K562 (cell line): Measurements from ENCODE around the gene RPL26. TPM values are rescaled to one million over a fixed set of nuclear protein-coding genes. Genes with fewer than 3 reads are reported as not detected.

Source experiments
- ATAC-seq: fragments of 200-7000 bp; cut with Tn5 transposase; 3 replicates; pipeline ENCODE4 v1.9.1; 2020; ENCODE audit warnings: moderate library complexity
- BruUV-seq: library from RNA; stranded (reverse); fragments of 400-500 nt; replicated peaks from 2 replicates; lab custom pipeline; 2021; lab: Mats Ljungman, UMichigan
- CTCF ChIA-PET: fragments of 300-600 bp; formaldehyde crosslinking; extraction: SDS; loops from one replicate; lab custom pipeline; 2021; ENCODE audit warnings: low intra/inter-chr PET ratio; lab: Yijun Ruan, JAX
- POLR2A ChIA-PET: fragments of 300-600, 350-650 bp; sonication (Branson Sonifier 250); formaldehyde crosslinking; extraction: SDS; loops from one replicate; lab custom pipeline; 2021; ENCODE audit warnings: antibody characterized with exemption, inconsistent platforms; lab: Yijun Ruan, JAX
- DNase-seq, 4 experiments: peaks; one replicate each; pipeline versions ENCODE4 v3.0.0 to v3.0.0-alpha.2; 2011 to 2018; ENCODE audit warnings: low spot score in 3 of 4, mixed read lengths in 3 of 4; ENCODE audit errors: extremely low read depth in 1 of 4
- FAIRE-seq: peaks from 2 replicates; lab custom pipeline; 2011; peaks lifted over from hg19 to GRCh38; lab: Jason Lieb, UNC
- H2AFZ ChIP-seq: 2 replicates; pipeline ENCODE4 v1.6.0; 2011; ENCODE audit warnings: low read depth, low read length, control low read depth, inconsistent platforms
- H3K27ac ChIP-seq: fragments of 200-600 bp; 3 replicates; pipeline ENCODE4 v1.8.0; 2011; ENCODE audit warnings: low read depth, mild to moderate bottlenecking, control low read depth, inconsistent platforms, low read length, moderate library complexity, mixed read lengths; ENCODE audit errors: extremely low read depth
- H3K27me3 ChIP-seq, 2 experiments: fragments of 300-600 bp in 1 of 2; 2 replicates in 1 of 2; 3 replicates in 1 of 2; pipeline versions ENCODE4 v1.6.0 to v1.8.0; 2011; ENCODE audit warnings: inconsistent platforms in 2 of 2, low read length in 2 of 2, mild to moderate bottlenecking in 1 of 2, mixed read lengths in 1 of 2, moderate library complexity in 1 of 2; ENCODE audit not compliant: control insufficient read depth in 2 of 2, insufficient read depth in 2 of 2
- H3K36me3 ChIP-seq: fragments of 300-600 bp; 3 replicates; pipeline ENCODE4 v1.8.0; 2011; ENCODE audit warnings: mild to moderate bottlenecking, low read length, inconsistent platforms; ENCODE audit not compliant: control insufficient read depth, insufficient read depth
- H3K4me1 ChIP-seq, 2 experiments: fragments of 200-600 bp in 1 of 2; replicated peaks in 1 of 2; 2 replicates in 1 of 2; 3 replicates in 1 of 2; pipeline versions ENCODE4 v1.5.1 to v1.8.0; 2011; ENCODE audit warnings: inconsistent platforms in 2 of 2, low read length in 2 of 2, mild to moderate bottlenecking in 1 of 2, mixed read lengths in 1 of 2, moderate library complexity in 1 of 2; ENCODE audit not compliant: control insufficient read depth in 2 of 2, insufficient read depth in 2 of 2
- H3K4me2 ChIP-seq: 2 replicates; pipeline ENCODE4 v1.6.1; 2011; ENCODE audit warnings: low read length, control low read depth, inconsistent platforms, mixed read lengths; ENCODE audit not compliant: insufficient read depth
- H3K4me3 ChIP-seq: fragments of 200-600 bp; sonication (generic), shearing (Covaris generic); 2 replicates; pipeline ENCODE4 v1.5.1; 2016; ENCODE audit warnings: control low read depth, inconsistent platforms
- H3K79me2 ChIP-seq: fragments of 200-600 bp; 3 replicates; pipeline ENCODE4 v1.8.0; 2011; ENCODE audit warnings: low read length, inconsistent platforms; ENCODE audit not compliant: control insufficient read depth, insufficient read depth
- H3K9ac ChIP-seq, 2 experiments: 2 replicates each; pipeline versions ENCODE4 v1.6.0 to v1.6.1; 2011; ENCODE audit warnings: low read depth in 2 of 2, low read length in 2 of 2, control low read depth in 1 of 2, inconsistent platforms in 1 of 2, mild to moderate bottlenecking in 1 of 2, mixed read lengths in 1 of 2; ENCODE audit not compliant: insufficient read depth in 1 of 2
- H3K9me1 ChIP-seq: one replicate; pipeline ENCODE4 v1.6.0; 2011; ENCODE audit warnings: inconsistent platforms, mild to moderate bottlenecking, low read length, moderate library complexity; ENCODE audit not compliant: control insufficient read depth, insufficient read depth
- H3K9me3 ChIP-seq: replicated peaks from 2 replicates; pipeline ENCODE4 v1.5.1; 2011; ENCODE audit warnings: low read depth, low read length, inconsistent platforms; ENCODE audit not compliant: control insufficient read depth, insufficient read depth
- H4K20me1 ChIP-seq: replicated peaks from 2 replicates; pipeline ENCODE4 v1.6.1; 2011; ENCODE audit warnings: low read length, inconsistent platforms, mixed read lengths; ENCODE audit not compliant: control insufficient read depth, insufficient read depth
- ETV6 ChIP-seq, 3 experiments: fragments of 150-350 bp in 1 of 3; sonication (generic) in 1 of 3; formaldehyde crosslinking in 1 of 3; IDR thresholded peaks; 2 replicates each; pipeline versions ENCODE4 v1.6.1 to v1.8.0; 2014 to 2022; ENCODE audit warnings: borderline replicate concordance in 2 of 3, low read depth in 2 of 3, antibody characterized with exemption in 1 of 3, low read length in 1 of 3, mild to moderate bottlenecking in 1 of 3, missing genetic modification reagents in 1 of 3
- ZNF512 ChIP-seq: IDR thresholded peaks from 2 replicates; pipeline ENCODE4 v1.6.1; 2016; ENCODE audit warnings: missing genetic modification characterization, missing compliant biosample characterization
- ZSCAN29 ChIP-seq: fragments of 450-650 bp; IDR thresholded peaks from 2 replicates; pipeline ENCODE4 v1.6.1; 2017
- WGBS: fragments of 100-300 bp; shearing (Covaris generic); methylation state at CpG from one replicate; pipeline ENCODE4 v1.1.6; 2016; ENCODE audit warnings: low coverage, mixed read lengths; ENCODE audit not compliant: insufficient coverage; ENCODE audit errors: missing lambda C conversion rate; 5-methylcytosine and 5-hydroxymethylcytosine counted together
- in situ Hi-C: fragments of 300-500 bp; cut with MboI; formaldehyde crosslinking; loops from 4 replicates; pipeline ENCODE4 v1.15.0; 2018; ENCODE audit warnings: inconsistent platforms, mixed read lengths
- intact Hi-C: fragments of 100-400 bp; cut with micrococcal nuclease; formaldehyde crosslinking; loops from 2 replicates; pipeline ENCODE4 v1.14.2; 2022
- polyA plus RNA-seq, 8 experiments: library from polyadenylated mRNA; depleted of rRNA in 4 of 8; stranded (reverse) in 5 of 8; unstranded in 3 of 8; fragments of >200 nt; fragmentation: Nextera tagmentation in 2 of 8; fragmentation: Illumina TruSeq in 1 of 8; extraction: Ambion mirVana in 2 of 8; extraction: Trizol in 1 of 8; gene quantifications; 2 replicates each; pipeline versions ENCODE4 v1.2.1 to v1.2.3, GENCODE V29; 2011 to 2014; ENCODE audit warnings: inconsistent platforms in 1 of 8, missing spikeins in 1 of 8
- total RNA-seq, 7 experiments: library from RNA; depleted of rRNA in 6 of 7; stranded (reverse); fragments of >200 nt in 6 of 7; fragmentation: Illumina TruSeq in 2 of 7; extraction: Trizol in 2 of 7; gene quantifications; 2 replicates each; pipeline versions ENCODE4 v1.2.1 to v1.2.3, GENCODE V29; 2011 to 2021; ENCODE audit warnings: low replicate concordance in 1 of 7

Gene RPL26
- total and polyA plus RNA-seq, 9 of the 15 experiments (the other 6 are each of a cell fraction or from before 2014, with no cell fraction given) = 1,474 to 4,074 (median 2,904) TPM

- POLR2A ChIA-PET = interaction anchor here (1.1 to 1.7 kb wide), 2 partner anchors 12 to 17 kb away, joined by 3 to 5 read pairs; partner anchors contain the start of gene NDEL1
- intact Hi-C loops = loop anchor here (10.0 kb wide), 1 partner anchor 326 kb away; the partner anchor contains the start of gene CCDC42
- WGBS = 29% methylated on average over 1 of the region's 1 CpG
- in situ Hi-C loops = no loop called here
- Histone ChIP-seq H3K36me3 (no peaks in the 10 kb centered on the region), H3K9me1 (no peaks in the 10 kb centered on the region), H3K27ac (no peak overlapping the region), H3K4me3 (no peak overlapping the region), H4K20me1 (no peaks in the 10 kb centered on the region), H3K4me2 (no peak overlapping the region), H3K9ac (no peak overlapping the region), H2AFZ (no peak overlapping the region), H3K79me2 (no peaks in the 10 kb centered on the region)
- CTCF ChIA-PET = no interaction called here
- ATAC-seq = no peak
- no TSS peak for BruUV-seq
- FAIRE-seq = no peak
- TF ChIP-seq ZSCAN29 = no peak
- TF ChIP-seq ZNF512 (tag) = peak; percentile 96
- no peak for TF ChIP-seq ETV6 (IDR thresholded peaks at IDR 0.05; ENCODE audit: borderline replicate concordance in 1 of 2, low read depth in 2 of 2, low read length in 1 of 2)
- TF ChIP-seq ETV6 (CRISPR knock-in tag; IDR thresholded peaks at IDR 0.05; ENCODE audit: borderline replicate concordance) = no peak
- TF ChIP-seq, all 486 proteins: peak for 1
- peaks cover 0 to 25% of the 10 kb centered on the region in 2 experiments; a peak in 3 of 5 replicates for H3K4me1 ChIP-seq
- H3K9me3 ChIP-seq = no peaks in the 10 kb centered on the region
- H3K27me3 ChIP-seq = no peaks in the 10 kb centered on the region
- no peak for DNase-seq
These were observed 35.5 kb upstream of the RPL26 start for GRCh38 chr17:8418471-8418870.
